K562 (cell line): Measurements from ENCODE around the gene HECW1. TPM values are rescaled to one million over a fixed set of nuclear protein-coding genes. Genes with fewer than 3 reads are reported as not detected.

ENCODE experiments used
- ATAC-seq: fragments of 200-7000 bp; cut with Tn5 transposase; 3 replicates; pipeline ENCODE4 v1.9.1; 2020; ENCODE audit warnings: moderate library complexity
- BruUV-seq: library from RNA; stranded (reverse); fragments of 400-500 nt; replicated peaks from 2 replicates; lab custom pipeline; 2021; lab: Mats Ljungman, UMichigan
- CTCF ChIA-PET: fragments of 300-600 bp; formaldehyde crosslinking; extraction: SDS; loops from one replicate; lab custom pipeline; 2021; ENCODE audit warnings: low intra/inter-chr PET ratio; lab: Yijun Ruan, JAX
- POLR2A ChIA-PET: fragments of 300-600, 350-650 bp; sonication (Branson Sonifier 250); formaldehyde crosslinking; extraction: SDS; loops from one replicate; lab custom pipeline; 2021; ENCODE audit warnings: antibody characterized with exemption, inconsistent platforms; lab: Yijun Ruan, JAX
- DNase-seq, 4 experiments: peaks; one replicate each; pipeline versions ENCODE4 v3.0.0 to v3.0.0-alpha.2; 2011 to 2018; ENCODE audit warnings: low spot score in 3 of 4, mixed read lengths in 3 of 4; ENCODE audit errors: extremely low read depth in 1 of 4
- FAIRE-seq: peaks from 2 replicates; lab custom pipeline; 2011; peaks lifted over from hg19 to GRCh38; lab: Jason Lieb, UNC
- H2AFZ ChIP-seq: 2 replicates; pipeline ENCODE4 v1.6.0; 2011; ENCODE audit warnings: low read depth, low read length, control low read depth, inconsistent platforms
- H3K27ac ChIP-seq: fragments of 200-600 bp; 3 replicates; pipeline ENCODE4 v1.8.0; 2011; ENCODE audit warnings: low read depth, mild to moderate bottlenecking, control low read depth, inconsistent platforms, low read length, moderate library complexity, mixed read lengths; ENCODE audit errors: extremely low read depth
- H3K27me3 ChIP-seq, 2 experiments: fragments of 300-600 bp in 1 of 2; 2 replicates in 1 of 2; 3 replicates in 1 of 2; pipeline versions ENCODE4 v1.6.0 to v1.8.0; 2011; ENCODE audit warnings: inconsistent platforms in 2 of 2, low read length in 2 of 2, mild to moderate bottlenecking in 1 of 2, mixed read lengths in 1 of 2, moderate library complexity in 1 of 2; ENCODE audit not compliant: control insufficient read depth in 2 of 2, insufficient read depth in 2 of 2
- H3K36me3 ChIP-seq: fragments of 300-600 bp; 3 replicates; pipeline ENCODE4 v1.8.0; 2011; ENCODE audit warnings: mild to moderate bottlenecking, low read length, inconsistent platforms; ENCODE audit not compliant: control insufficient read depth, insufficient read depth
- H3K4me1 ChIP-seq, 2 experiments: fragments of 200-600 bp in 1 of 2; replicated peaks in 1 of 2; 2 replicates in 1 of 2; 3 replicates in 1 of 2; pipeline versions ENCODE4 v1.5.1 to v1.8.0; 2011; ENCODE audit warnings: inconsistent platforms in 2 of 2, low read length in 2 of 2, mild to moderate bottlenecking in 1 of 2, mixed read lengths in 1 of 2, moderate library complexity in 1 of 2; ENCODE audit not compliant: control insufficient read depth in 2 of 2, insufficient read depth in 2 of 2
- H3K4me2 ChIP-seq: 2 replicates; pipeline ENCODE4 v1.6.1; 2011; ENCODE audit warnings: low read length, control low read depth, inconsistent platforms, mixed read lengths; ENCODE audit not compliant: insufficient read depth
- H3K4me3 ChIP-seq: fragments of 200-600 bp; sonication (generic), shearing (Covaris generic); 2 replicates; pipeline ENCODE4 v1.5.1; 2016; ENCODE audit warnings: control low read depth, inconsistent platforms
- H3K79me2 ChIP-seq: fragments of 200-600 bp; 3 replicates; pipeline ENCODE4 v1.8.0; 2011; ENCODE audit warnings: low read length, inconsistent platforms; ENCODE audit not compliant: control insufficient read depth, insufficient read depth
- H3K9ac ChIP-seq, 2 experiments: 2 replicates each; pipeline versions ENCODE4 v1.6.0 to v1.6.1; 2011; ENCODE audit warnings: low read depth in 2 of 2, low read length in 2 of 2, control low read depth in 1 of 2, inconsistent platforms in 1 of 2, mild to moderate bottlenecking in 1 of 2, mixed read lengths in 1 of 2; ENCODE audit not compliant: insufficient read depth in 1 of 2
- H3K9me1 ChIP-seq: one replicate; pipeline ENCODE4 v1.6.0; 2011; ENCODE audit warnings: inconsistent platforms, mild to moderate bottlenecking, low read length, moderate library complexity; ENCODE audit not compliant: control insufficient read depth, insufficient read depth
- H3K9me3 ChIP-seq: replicated peaks from 2 replicates; pipeline ENCODE4 v1.5.1; 2011; ENCODE audit warnings: low read depth, low read length, inconsistent platforms; ENCODE audit not compliant: control insufficient read depth, insufficient read depth
- H4K20me1 ChIP-seq: replicated peaks from 2 replicates; pipeline ENCODE4 v1.6.1; 2011; ENCODE audit warnings: low read length, inconsistent platforms, mixed read lengths; ENCODE audit not compliant: control insufficient read depth, insufficient read depth
- MTA2 ChIP-seq: fragments of 450-650 bp; IDR thresholded peaks from 2 replicates; pipeline ENCODE4 v1.6.1; 2016; ENCODE audit warnings: low read depth
- SMAD2 ChIP-seq: fragments of 150-350 bp; IDR thresholded peaks from 2 replicates; pipeline ENCODE4 v1.6.1; 2014; ENCODE audit warnings: low read depth, mild to moderate bottlenecking, low read length
- ZFPM2 ChIP-seq: fragments of 250-450 bp; sonication (Bioruptor Pico); IDR thresholded peaks from 2 replicates; pipeline ENCODE4 v1.5.1; 2022; ENCODE audit warnings: mild to moderate bottlenecking
- ZNF785 ChIP-seq: fragments of 250-450 bp; sonication (Bioruptor Pico); IDR thresholded peaks from 2 replicates; pipeline ENCODE4 v1.4.0; 2020; ENCODE audit warnings: mild to moderate bottlenecking
- WGBS: fragments of 100-300 bp; shearing (Covaris generic); methylation state at CpG from one replicate; pipeline ENCODE4 v1.1.6; 2016; ENCODE audit warnings: low coverage, mixed read lengths; ENCODE audit not compliant: insufficient coverage; ENCODE audit errors: missing lambda C conversion rate; 5-methylcytosine and 5-hydroxymethylcytosine counted together
- in situ Hi-C: fragments of 300-500 bp; cut with MboI; formaldehyde crosslinking; loops from 4 replicates; pipeline ENCODE4 v1.15.0; 2018; ENCODE audit warnings: inconsistent platforms, mixed read lengths
- intact Hi-C: fragments of 100-400 bp; cut with micrococcal nuclease; formaldehyde crosslinking; loops from 2 replicates; pipeline ENCODE4 v1.14.2; 2022
- polyA plus RNA-seq, 8 experiments: library from polyadenylated mRNA; depleted of rRNA in 4 of 8; stranded (reverse) in 5 of 8; unstranded in 3 of 8; fragments of >200 nt; fragmentation: Nextera tagmentation in 2 of 8; fragmentation: Illumina TruSeq in 1 of 8; extraction: Ambion mirVana in 2 of 8; extraction: Trizol in 1 of 8; gene quantifications; 2 replicates each; pipeline versions ENCODE4 v1.2.1 to v1.2.3, GENCODE V29; 2011 to 2014; ENCODE audit warnings: inconsistent platforms in 1 of 8, missing spikeins in 1 of 8
- total RNA-seq, 7 experiments: library from RNA; depleted of rRNA in 6 of 7; stranded (reverse); fragments of >200 nt in 6 of 7; fragmentation: Illumina TruSeq in 2 of 7; extraction: Trizol in 2 of 7; gene quantifications; 2 replicates each; pipeline versions ENCODE4 v1.2.1 to v1.2.3, GENCODE V29; 2011 to 2021; ENCODE audit warnings: low replicate concordance in 1 of 7
- TF ChIP-seq, protein P1 (sequence below): sonication (generic); formaldehyde crosslinking; IDR thresholded peaks from 2 replicates; pipeline ENCODE4 v1.8.0; 2022; ENCODE audit warnings: missing genetic modification reagents, mild to moderate bottlenecking, moderate library complexity, borderline replicate concordance
- TF ChIP-seq, protein P2 (sequence below): sonication (generic); formaldehyde crosslinking; IDR thresholded peaks from 2 replicates; pipeline ENCODE4 v1.8.1; 2023; ENCODE audit warnings: mild to moderate bottlenecking, missing genetic modification reagents, moderate library complexity

The HECW1 gene
- total and polyA plus RNA-seq, 9 of the 15 experiments (the other 6 are each of a cell fraction or from before 2014, with no cell fraction given), result 0.07 to 0.31 (median 0.13) TPM; not detected in 4

DNA sequence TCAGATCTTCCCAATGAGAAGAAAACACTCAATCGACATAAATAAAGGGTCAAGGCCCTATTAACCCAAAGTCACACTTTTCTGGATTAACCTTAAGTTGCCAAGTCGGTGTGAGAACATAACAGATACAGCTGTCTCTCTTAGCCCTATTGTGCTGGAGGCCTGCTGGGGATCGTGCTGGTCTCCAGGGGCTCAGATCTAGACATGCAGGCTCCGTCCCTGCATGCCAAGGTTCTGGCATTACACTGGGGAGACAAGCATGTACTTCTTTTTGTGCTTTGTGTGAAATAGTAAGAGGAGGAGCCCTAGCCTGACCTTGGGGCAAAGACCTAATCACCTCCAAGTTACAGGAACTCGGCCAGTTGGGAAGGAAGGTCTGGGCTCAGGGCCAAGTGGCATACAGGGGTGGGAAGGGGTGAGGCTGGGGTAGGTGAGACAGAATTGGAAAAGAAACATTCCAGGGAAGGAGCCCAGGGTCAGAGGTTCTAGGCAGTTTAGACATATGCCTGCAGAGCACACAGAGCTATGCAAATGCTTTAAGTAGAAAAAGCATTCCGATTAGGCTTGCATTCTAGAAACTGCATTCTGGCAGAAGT lies 216.4 kb downstream of the HECW1 start:
- H3K9me3 ChIP-seq, result no peaks in the 10 kb centered on the region
- no peak overlapping the region for H3K9ac ChIP-seq
- H3K4me3 ChIP-seq, result no peak overlapping the region
- no TSS peak for BruUV-seq
- ATAC-seq (no peak), DNase-seq (no peak), FAIRE-seq (no peak)
- H3K4me1 ChIP-seq, result no peaks in the 10 kb centered on the region
- no peak overlapping the region for H3K4me2 ChIP-seq
- peaks cover 8 to 41% of the 10 kb centered on the region in 2 experiments for H3K27me3 ChIP-seq
- intact Hi-C loops, result no loop called here
- ChIA-PET POLR2A (no interaction called here), CTCF (no interaction called here)
- in situ Hi-C loops, result no loop called here
- TF ChIP-seq, protein P1, sequence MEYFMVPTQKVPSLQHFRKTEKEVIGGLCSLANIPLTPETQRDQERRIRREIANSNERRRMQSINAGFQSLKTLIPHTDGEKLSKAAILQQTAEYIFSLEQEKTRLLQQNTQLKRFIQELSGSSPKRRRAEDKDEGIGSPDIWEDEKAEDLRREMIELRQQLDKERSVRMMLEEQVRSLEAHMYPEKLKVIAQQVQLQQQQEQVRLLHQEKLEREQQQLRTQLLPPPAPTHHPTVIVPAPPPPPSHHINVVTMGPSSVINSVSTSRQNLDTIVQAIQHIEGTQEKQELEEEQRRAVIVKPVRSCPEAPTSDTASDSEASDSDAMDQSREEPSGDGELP, result no peak
- TF ChIP-seq SMAD2 (no peak), MTA2 (no peak), ZFPM2 (CRISPR knock-in tag) (no peak), ZNF785 (CRISPR knock-in tag) (no peak)
- TF ChIP-seq, protein P2, sequence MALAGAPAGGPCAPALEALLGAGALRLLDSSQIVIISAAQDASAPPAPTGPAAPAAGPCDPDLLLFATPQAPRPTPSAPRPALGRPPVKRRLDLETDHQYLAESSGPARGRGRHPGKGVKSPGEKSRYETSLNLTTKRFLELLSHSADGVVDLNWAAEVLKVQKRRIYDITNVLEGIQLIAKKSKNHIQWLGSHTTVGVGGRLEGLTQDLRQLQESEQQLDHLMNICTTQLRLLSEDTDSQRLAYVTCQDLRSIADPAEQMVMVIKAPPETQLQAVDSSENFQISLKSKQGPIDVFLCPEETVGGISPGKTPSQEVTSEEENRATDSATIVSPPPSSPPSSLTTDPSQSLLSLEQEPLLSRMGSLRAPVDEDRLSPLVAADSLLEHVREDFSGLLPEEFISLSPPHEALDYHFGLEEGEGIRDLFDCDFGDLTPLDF (CRISPR knock-in tag), result no peak
- H2AFZ ChIP-seq, result no peak overlapping the region
- H4K20me1 ChIP-seq, result peaks cover 6% of the 10 kb centered on the region; the same call in 1 of the 2 replicates
- H3K27ac ChIP-seq, result no peak overlapping the region
- H3K79me2 ChIP-seq, result no peaks in the 10 kb centered on the region
- 0% methylated on average over 6 of the region's 6 CpGs for WGBS
- no peaks in the 10 kb centered on the region for H3K9me1 ChIP-seq
- H3K36me3 ChIP-seq, result no peaks in the 10 kb centered on the region
